Non-pigmented ciliary epithelial cell (primary cell): ENCODE data around the gene APOC3.
"Not testable (repeated sequence)": the region's sequence is repeated elsewhere in the genome, so short reads cannot be mapped to it uniquely, and the experiment has no call there.

Experiments used
- DNase-seq: peaks from one replicate; pipeline ENCODE4 v3.0.0-alpha.2; 2010; ENCODE audit warnings: low read depth

The APOC3 gene

DNA sequence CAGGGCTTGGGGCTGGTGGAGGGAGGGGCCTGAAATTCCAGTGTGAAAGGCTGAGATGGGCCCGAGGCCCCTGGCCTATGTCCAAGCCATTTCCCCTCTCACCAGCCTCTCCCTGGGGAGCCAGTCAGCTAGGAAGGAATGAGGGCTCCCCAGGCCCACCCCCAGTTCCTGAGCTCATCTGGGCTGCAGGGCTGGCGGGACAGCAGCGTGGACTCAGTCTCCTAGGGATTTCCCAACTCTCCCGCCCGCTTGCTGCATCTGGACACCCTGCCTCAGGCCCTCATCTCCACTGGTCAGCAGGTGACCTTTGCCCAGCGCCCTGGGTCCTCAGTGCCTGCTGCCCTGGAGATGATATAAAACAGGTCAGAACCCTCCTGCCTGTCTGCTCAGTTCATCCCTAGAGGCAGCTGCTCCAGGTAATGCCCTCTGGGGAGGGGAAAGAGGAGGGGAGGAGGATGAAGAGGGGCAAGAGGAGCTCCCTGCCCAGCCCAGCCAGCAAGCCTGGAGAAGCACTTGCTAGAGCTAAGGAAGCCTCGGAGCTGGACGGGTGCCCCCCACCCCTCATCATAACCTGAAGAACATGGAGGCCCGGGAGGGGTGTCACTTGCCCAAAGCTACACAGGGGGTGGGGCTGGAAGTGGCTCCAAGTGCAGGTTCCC is at the start of gene APOC3:
Gene APOC3 (plus strand): TSS at position 383 of the 659 bp plus-strand sequence. CDS start 676 bp downstream, outside the sequence.
- DNase-seq, result no peak

GRCh38 chr11:116782728-116783127 is 47.0 kb upstream of the APOC3 start:
- no peak for DNase-seq

DNA sequence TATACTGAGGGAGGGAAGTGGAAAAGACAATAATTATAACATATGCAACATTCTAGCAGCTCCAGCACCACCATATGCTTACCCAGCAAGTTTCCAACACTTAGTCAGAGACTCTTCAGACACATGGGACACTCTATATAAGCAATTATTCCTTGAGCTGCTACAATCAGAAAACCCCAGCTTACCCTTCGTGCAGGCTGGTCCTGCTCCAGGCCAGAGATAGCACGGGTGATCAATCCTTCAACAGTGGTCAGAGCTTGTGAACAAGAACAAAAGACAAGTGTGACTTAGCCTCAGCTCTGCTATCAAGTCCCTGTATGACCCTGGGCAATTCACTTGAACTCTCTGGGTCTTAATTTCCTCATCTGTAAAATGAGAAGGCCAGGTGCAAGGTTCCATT is 43.4 kb upstream of the APOC3 start:
- DNase-seq, result no peak

GRCh38 chr11:116786966-116787365 is 42.7 kb upstream of the APOC3 start:
- DNase-seq, result no peak

GRCh38 chr11:116787436-116787785 is 42.3 kb upstream of the APOC3 start:
- no peak for DNase-seq

DNA sequence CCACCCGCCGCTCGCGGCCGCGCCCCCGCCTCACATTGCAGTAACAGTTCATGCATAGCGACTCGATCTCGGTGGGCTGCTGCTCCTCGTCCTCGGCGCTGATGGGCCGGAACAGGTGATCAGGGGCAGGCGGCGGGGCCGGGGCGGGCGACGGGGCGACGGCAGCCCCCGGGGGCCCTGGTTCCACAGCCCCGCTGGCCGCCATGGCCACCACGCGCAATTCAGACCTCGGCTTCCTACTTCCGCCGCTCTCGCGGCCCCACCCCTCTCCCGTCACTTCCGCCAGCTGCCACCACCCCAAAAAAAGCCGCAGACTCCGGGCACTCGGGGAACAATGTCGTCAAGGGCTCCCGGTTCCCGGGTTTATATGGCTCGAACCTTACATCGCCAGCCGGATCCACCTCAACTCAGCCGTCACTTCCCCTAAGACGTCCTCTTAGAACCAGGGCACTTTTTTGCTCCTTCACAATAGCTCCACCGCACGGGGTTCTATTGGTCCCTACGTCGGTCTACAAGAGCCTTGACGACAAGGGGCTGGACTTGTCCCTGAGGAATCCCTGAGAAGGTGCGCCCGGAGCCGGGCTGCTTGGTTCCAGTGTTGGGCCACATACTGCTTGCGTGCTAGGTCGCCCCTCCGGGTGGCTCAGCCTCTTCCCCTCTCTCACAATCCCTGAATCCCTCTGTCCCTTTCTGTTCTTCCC is 41.8 kb upstream of the APOC3 start, which contains the start of gene ZPR1:
Gene ZPR1 (minus strand): TSS at position 238 of the 701 bp plus-strand sequence. CDS start 33 bp downstream, at position 205.
- DNase-seq, result no peak

- no peak for DNase-seq
These were observed 41.2 kb upstream of the APOC3 start for GRCh38 chr11:116788534-116788933.

DNA sequence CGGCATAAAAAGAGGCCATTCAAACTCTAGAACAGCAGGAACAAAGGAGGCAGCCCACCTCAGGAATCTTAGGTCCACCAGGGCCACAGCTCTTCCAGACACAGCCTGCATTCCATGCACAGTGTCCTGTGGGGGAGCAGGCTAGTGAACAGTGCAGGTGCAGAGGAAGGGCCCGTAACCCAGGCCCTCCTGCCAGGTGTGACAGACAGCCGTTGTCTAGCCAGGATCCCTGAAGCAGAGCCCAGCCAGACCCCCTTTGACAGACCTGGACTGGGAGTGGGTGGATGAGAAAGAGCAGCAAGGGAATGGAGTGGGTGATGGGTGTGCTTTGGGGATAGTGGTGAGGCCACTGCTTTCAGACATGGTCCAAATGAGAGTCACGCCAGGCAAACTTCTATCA is 40.7 kb upstream of the APOC3 start:
- DNase-seq, result no peak

GRCh38 chr11:116790167-116791001 is 39.3 kb upstream of the APOC3 start:
- no peak for DNase-seq

DNA sequence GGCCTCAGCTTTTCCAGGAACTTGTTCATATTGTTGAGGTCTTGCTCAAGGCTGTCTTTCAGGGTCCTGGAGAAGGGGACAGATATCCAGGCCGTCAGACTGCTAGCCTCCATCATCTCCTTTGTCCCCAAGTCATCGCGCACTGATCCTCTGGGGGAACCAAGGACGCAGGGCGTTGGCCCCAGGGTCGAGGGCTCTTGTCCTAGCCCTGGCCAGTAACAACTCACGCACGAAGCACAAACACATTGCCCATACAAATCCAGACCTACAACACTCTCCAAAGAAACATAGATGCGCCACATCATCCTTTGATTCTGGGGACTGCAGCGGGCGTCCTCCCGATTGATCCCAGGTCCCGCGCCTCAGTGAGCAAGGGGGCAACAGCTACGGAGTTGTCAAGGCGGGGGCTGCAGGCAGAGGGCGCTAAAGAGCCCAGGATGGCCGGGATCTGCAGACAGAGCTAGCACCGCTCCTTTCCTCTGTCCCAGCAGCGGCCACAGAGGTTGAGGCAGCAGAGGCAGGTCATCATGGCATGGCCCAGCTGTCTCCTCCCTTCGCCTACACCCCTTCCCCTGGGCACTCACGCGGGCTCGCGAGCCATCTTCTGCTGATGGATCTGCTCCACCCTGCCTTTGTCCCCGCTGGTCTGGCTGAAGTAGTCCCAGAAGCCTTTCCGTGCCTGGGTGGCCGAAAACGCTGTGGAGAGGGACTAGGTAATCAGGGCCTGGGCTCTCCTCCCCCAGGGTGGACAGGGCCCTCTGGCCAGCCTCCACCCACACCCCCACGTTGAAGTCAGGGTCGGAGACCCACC is 38.5 kb upstream of the APOC3 start:
- DNase-seq, result no peak

- DNase-seq, result no peak
These were observed 37.9 kb upstream of the APOC3 start, which contains the start of gene APOA5 for GRCh38 chr11:116791813-116792143. TSS of gene APOA5 (minus strand) at chr11:116791879. CDS start at chr11:116791860, 19 bp downstream.

- no peak for DNase-seq
These were observed 37.4 kb upstream of the APOC3 start for GRCh38 chr11:116792144-116792868.

- no peak for DNase-seq
These were observed 36.6 kb upstream of the APOC3 start for GRCh38 chr11:116792869-116793771.

DNA sequence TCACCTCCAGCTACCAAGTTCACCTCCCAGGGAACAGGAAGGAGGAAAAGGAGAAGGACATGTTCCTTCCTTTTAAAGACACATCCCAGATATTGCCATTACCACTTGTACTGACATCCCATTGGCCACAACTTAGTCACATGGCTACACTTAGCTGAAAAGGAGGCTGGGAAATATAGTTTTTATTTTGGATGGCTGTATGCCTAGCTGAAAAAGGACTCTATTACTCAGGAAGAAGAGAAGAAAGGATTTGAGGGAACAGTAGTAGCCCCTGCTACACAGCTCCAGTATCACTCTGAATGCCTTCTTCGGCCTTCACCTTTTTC is 36.0 kb upstream of the APOC3 start:
- DNase-seq, result no peak

DNA sequence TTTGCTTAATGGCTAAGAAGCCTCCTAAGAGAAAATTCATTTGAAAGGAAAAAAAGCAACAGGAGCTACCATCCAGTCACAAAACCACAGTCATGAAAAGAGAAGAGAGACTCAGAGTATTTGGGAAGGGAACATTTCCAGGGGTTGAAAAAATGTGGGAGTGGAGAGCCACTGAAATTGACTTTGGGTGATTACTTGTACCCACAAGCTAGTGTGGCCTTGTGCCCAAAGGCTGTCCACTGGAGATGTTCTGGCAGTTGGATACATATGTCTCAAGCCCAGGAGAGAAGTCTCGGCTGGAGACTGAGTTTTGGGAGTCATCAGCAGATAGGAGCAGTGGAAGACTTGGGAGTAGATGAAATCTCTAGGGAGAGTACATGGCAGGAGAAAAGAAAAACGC is 34.9 kb upstream of the APOC3 start:
- DNase-seq, result no peak

DNA sequence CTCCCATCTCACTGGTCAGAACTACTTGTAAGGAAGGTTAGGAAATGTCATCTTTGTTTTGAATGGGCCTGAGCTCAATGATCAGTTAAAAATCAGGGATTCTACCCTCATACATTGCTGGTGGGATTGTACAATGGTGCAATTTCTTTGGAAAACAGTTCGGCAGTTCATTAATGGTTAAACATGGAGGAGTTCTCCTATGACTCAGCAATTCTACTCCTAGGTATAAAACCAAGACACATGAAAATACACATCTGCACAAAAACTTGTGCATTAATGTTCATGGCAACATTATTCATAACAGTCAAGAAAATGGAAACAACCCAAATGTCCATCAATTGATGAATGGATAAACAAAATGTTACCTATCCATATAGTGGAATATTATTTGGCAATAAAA is 33.2 kb upstream of the APOC3 start:
- no peak for DNase-seq

GRCh38 chr11:116797816-116798215 is 31.9 kb upstream of the APOC3 start:
- DNase-seq, result no peak

- DNase-seq, result no peak
These were observed 31.3 kb upstream of the APOC3 start for GRCh38 chr11:116798368-116798767.

- no peak for DNase-seq
These were observed 29.1 kb upstream of the APOC3 start for GRCh38 chr11:116800610-116801009.

DNA sequence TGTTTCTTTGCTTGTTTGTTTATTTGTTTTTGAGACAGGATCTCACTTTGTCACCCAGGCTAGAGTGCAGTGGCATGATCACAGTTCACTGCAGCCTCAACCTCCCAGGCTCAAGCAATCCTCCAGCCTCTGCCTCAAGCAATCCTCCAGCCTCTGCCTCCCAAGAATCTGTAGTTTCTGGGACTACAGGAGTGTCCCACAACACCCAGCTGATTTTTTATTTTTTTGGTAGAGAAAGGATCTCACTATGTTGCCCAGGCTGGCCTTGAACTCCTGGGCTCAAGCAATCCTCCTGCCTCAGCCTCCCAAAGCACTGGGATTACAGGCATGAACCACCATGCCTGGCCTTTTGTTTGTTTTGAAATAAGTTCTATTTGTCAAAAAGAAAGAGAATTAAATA is 28.0 kb upstream of the APOC3 start:
- DNase-seq, result not testable (repeated sequence)
